Activated T-helper 1 cell treated with Interleukin-2 at 50 U/mL for 16 hours (primary cell): ENCODE results near the gene UQCC5.

Source experiments
- DNase-seq: peaks from one replicate; pipeline ENCODE4 v3.0.0-alpha.2; 2020; ENCODE audit warnings: low read depth

Gene UQCC5

DNA sequence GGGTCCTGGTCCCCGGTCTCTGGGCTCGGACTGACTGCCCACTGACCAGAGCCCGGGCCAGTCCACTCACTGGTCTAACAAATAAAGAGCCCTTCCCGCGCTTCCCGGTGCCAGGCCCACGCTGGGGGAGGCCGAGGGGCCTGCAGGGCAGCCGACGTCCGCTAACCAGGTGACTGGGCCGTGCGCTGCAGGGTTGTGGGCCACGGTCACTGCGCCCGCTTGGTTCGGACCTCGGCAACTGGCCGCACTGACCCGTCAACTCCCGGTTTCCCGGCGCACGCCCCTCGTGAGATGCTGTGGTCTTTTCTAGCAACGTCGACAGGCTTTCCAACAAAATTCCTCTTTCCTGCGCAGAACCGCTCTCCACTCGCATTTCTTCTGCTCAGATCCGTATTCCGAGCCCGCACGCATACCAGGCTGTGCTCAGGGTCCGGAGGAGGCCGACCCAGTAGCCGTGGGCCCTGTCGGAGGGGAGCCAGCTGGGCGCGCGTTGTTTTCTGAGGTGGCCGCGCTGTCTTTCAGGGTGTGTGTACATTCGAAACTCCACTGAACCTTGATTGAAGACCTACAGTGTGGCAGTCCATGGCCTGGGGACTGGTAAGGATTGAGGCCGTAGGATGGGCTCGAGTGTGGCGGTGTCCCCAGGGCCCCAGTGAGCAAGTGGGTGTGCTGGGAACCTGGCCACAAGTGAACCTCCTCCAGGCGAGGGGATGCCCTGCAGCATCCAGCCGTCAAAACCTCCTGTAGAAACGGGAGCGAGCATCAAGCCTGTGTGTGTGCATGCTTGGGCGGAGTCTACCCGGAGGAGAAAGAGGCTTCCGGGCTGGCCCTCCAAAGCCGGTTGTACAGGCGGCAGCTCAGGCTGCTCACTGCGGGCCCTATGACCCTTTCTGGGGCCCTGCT, 1.9 kb upstream of the UQCC5 start:
- no peak for DNase-seq

DNA sequence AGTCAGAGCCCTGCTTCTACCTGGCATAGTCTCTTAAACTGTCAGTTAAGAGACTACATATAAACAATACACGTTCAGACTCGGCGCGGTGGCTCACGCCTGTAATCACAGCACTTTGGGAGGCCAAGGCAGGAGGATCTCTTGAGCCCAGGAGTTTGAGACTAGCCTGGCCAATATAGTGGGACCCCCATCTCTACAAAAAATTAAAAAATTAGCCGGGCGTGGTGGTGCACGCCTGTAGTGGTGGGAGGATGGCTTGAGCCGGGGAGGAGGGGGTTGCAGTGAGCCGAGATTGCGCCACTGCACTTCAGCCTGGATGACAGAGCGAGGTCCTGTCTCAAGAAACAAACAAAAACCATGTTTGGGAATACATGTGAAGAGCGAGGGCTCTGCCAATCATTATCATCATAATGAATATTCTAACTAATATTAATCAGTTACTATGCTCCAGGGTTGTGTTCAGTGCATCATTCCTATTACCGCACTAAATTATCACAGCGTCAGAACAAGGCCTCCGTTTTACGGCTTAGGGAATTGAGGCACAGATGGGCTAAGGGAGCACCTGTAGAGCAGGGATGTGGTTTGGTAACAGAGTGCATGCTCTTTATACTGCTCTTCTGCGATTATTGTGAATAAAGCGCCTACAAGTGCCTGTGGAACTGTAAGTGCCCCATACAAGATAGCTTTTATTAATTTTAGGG, 844 bp upstream of the UQCC5 start:
- DNase-seq = no peak

DNA sequence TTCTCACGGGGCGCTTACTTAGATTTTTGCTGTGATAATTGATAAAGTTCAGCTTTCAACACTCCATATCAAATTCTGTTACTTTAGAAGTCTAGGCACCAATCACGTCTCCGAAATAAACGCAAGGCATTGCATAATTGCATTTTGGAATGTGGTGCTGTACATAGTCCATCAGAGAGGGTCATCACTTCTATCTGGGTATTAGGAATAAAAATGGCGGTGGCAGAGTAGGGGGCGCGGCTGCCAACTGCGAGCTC, 365 bp upstream of the UQCC5 start:
- DNase-seq = no peak

DNA sequence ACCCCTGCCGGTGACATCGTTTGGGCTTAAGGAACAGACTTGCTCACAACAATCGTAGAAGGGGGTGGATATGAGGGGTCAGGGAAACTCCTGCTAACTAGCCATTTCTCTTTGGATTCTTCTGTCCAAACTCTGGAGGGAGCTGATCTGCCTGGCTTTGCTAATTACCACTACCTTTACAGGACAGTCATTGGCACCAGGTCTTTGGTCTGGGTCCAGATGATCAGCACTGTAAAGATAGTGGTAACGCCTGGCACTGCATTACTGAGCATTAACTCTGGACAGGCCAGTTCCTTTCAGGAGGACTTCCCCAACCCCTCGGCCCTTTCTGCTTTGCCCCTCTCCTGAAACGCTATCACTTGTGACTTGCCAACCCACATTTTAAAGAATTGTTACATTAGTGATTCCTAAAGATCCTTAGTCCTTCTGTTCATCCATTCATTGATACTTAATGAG, 788 bp downstream of the UQCC5 start:
- DNase-seq = no peak

DNA sequence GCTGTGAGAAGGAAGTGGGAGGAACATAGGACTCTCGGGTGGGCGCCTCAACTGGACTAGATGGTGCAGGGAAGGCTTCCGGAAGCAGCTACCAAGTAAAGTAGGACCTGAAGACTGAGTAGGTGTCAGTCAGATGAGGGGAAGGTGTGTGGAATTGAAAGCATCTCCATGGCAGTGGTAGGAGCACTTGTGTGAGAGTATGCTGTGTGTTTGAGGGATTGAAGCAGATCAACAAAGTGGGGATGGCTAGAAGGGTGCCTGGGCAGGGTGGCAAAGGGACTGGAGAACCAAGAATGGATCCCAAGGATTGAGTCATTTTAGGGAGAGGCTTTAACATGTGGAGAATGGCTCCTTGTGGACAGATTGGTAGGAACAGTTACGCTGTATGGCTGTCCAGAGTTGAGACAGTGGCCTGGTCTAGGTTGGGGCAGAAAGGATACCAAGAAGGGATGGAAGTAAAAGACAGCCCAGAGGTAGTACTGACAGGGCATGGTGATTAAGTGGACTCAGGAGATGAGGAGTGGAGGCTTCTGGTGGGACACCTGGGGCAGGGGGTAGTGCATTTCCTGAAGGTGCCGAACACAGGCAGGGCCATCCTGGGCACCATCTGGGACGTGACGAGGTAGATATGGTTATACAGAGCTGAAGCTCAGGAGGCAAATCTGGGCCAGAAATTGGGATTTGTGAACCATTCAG, 1.5 kb downstream of the UQCC5 start:
- no peak for DNase-seq

DNA sequence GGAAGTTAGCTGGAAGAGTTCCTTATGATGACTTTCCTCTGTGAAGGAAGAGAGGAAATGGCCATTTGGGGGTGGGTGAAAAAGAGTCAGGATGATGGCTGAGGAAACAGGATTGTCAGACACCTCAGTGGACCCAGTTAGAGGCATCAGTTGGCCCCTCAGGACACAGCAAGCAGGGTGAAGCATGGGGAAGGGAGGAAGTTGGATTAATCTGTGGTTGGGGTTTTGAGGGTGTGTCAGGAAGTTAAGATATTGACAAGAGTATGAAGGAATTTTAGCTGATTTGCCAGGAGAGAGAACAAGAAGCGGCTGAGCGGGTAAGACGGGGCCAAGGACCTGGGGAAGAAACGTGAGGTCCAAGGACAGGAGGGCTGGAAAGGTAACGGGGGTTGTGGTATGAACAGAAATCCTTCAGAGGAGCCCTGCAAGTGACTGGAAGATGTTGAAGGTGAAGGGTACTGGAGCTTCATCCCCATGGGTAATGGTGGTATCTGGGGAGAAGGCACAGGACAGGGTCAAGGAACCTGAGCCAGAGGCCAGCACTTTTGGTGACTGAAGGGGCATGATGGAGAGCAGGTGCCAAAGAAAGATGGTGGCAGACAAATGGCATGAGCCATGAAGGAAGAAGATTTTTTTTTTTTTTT, 2.7 kb downstream of the UQCC5 start:
- no peak for DNase-seq

GRCh38 chr3:52541050-52541449, 4.6 kb downstream of the UQCC5 start:
- no peak for DNase-seq

- no peak for DNase-seq
These were observed 8.5 kb downstream of the UQCC5 start for GRCh38 chr3:52544937-52545336.

GRCh38 chr3:52546111-52546901, 9.9 kb downstream of the UQCC5 start:
- DNase-seq = no peak

GRCh38 chr3:52547143-52547542, 10.7 kb downstream of the UQCC5 start:
- DNase-seq = no peak

DNA sequence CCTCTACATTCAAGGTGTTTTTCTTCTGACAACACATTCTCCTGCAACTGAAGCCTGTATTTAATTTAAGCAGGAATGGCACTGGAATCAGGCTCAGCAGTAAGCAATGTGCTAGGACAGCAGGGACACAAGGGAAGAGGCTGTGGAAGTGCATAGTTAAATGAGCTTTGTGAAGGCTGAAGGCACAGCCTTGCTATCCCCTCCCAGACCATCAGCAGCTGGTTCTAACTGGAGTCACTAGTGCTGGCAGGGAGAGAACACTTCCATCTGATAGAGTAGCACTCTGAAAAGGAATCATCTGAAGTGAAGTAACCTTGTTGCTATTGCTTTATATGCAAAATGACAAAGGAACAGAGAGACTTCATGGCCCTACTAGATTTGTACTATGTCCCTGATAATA, 14.7 kb downstream of the UQCC5 start:
- DNase-seq = no peak

GRCh38 chr3:52552089-52552488, 15.7 kb downstream of the UQCC5 start:
- no peak for DNase-seq

GRCh38 chr3:52554026-52554755, 17.8 kb downstream of the UQCC5 start:
- DNase-seq = no peak

DNA sequence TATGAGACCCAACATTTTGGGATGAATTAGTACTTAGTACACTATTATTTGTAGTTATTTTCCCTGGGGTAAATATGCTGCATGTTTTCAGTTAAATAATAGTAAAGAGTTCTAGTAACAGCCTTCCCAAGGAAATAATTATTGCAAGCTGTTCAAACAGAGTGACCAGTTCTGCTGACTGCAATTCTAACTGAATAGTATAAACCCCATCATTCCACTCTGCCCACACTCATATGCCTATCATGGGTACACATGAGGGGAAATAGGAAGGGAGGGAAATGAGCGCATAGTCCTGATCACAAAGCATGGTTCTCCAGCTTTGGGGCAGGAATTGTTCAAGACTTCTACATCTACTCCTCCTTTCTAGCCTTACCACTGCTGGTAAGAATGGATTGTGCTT, 18.7 kb downstream of the UQCC5 start:
- DNase-seq = no peak

GRCh38 chr3:52557011-52557960, 20.9 kb downstream of the UQCC5 start:
- no peak for DNase-seq

GRCh38 chr3:52558436-52558835, 22.0 kb downstream of the UQCC5 start:
- DNase-seq = no peak

DNA sequence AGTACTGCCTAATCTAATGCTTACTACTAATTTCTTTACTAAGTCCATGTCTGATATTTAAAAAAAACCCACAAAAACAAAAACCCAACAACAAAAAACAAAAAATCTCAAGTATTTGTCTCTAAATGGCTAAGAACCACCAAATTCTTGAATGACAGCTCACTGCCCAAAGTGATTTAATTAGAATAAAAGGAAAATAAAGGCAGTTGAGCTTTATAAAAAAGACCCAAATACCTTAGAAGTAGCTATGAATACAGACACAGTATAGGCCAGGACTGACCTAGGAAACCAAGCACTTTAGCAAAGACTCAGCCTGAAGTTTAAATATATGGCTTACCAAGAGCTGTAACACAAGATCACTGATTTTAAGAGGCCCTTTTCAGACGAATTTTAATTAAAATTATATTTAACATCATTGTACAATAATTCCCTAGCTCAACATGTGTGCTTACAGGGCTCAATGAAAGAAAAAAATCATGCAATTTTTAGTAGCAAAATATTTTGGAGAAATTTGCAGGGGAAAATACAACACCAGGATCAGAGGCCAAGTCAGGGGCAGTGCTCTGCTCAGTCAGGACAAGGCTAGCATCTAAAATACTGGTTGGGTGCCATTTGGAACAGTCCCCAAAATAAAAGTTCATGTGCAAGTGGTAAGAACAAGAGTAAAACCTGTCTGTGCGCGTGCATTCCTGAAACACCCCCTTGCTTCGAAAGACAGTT, 24.8 kb downstream of the UQCC5 start:
- no peak for DNase-seq

DNA sequence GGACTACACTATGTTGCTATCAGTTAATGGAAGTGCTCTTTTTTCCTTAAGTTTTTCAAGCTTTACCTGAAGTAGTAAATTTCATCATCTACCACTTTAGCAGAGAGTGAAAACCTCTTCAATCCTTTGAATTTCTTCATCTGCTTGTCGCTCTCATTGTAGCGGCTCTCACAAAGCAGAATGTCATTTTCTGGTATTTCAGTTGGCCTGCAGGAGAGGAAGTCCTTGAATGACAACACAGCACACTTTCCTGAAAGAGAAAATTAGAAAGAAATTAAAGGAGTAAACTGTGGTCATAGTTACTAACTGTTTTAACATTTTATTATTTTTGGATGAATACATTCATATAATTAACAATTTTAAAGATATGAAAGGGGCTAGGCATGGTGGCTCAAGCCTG, 27.6 kb downstream of the UQCC5 start:
- DNase-seq = no peak

- no peak for DNase-seq
These were observed 31.7 kb downstream of the UQCC5 start for GRCh38 chr3:52568069-52568468.
